K562 (cell line): Measurements from ENCODE around the gene WDCP. TPM values are rescaled to one million over a fixed set of nuclear protein-coding genes. Genes with fewer than 3 reads are reported as not detected.

Source experiments
- CBFA2T3 ChIP-seq: fragments of 450-650 bp; IDR thresholded peaks from 2 replicates; pipeline ENCODE4 v1.6.1; 2017
- CHD7 ChIP-seq: fragments of 200-600 bp; sonication (generic); IDR thresholded peaks from one replicate; pipeline ENCODE4 v1.6.1; 2012; ENCODE audit warnings: mild to moderate bottlenecking, low read depth, low read length, inconsistent platforms
- E2F3 ChIP-seq: fragments of 250-450 bp; sonication (Bioruptor Pico); IDR thresholded peaks from 2 replicates; pipeline ENCODE4 v1.4.0; 2020; ENCODE audit warnings: mild to moderate bottlenecking
- HDAC2 ChIP-seq: fragments of 450-650 bp; IDR thresholded peaks from 2 replicates; pipeline ENCODE4 v1.6.1; 2016; ENCODE audit warnings: mild to moderate bottlenecking
- HLTF ChIP-seq: fragments of 450-650 bp; IDR thresholded peaks from 2 replicates; pipeline ENCODE4 v1.6.1; 2016
- PHF20 ChIP-seq: fragments of 450-650 bp; IDR thresholded peaks from 2 replicates; pipeline ENCODE4 v1.6.1; 2018; ENCODE audit not compliant: partially characterized antibody
- POLR3G ChIP-seq: IDR thresholded peaks from 2 replicates; pipeline ENCODE4 v1.6.1; 2011; ENCODE audit not compliant: insufficient read length, insufficient replicate concordance; ENCODE audit errors: extremely low read depth
- XRCC3 ChIP-seq: fragments of 450-650 bp; IDR thresholded peaks from 2 replicates; pipeline ENCODE4 v1.6.1; 2017; ENCODE audit warnings: mild to moderate bottlenecking, moderate library complexity
- ZC3H4 ChIP-seq: sonication (generic); formaldehyde crosslinking; IDR thresholded peaks from 2 replicates; pipeline ENCODE4 v1.9.0; 2021; ENCODE audit warnings: missing genetic modification reagents, borderline replicate concordance
- ZFP30 ChIP-seq: fragments of 250-450 bp; sonication (Bioruptor Pico); IDR thresholded peaks from 2 replicates; pipeline ENCODE4 v1.8.0; 2022; ENCODE audit warnings: moderate library complexity, mild to moderate bottlenecking, inconsistent platforms, borderline replicate concordance
- ZFX ChIP-seq: sonication (generic); formaldehyde crosslinking; IDR thresholded peaks from 2 replicates; pipeline ENCODE4 v1.8.0; 2022; ENCODE audit warnings: mild to moderate bottlenecking, missing genetic modification reagents, moderate library complexity
- ZKSCAN1 ChIP-seq: fragments of 150-350 bp; IDR thresholded peaks from 2 replicates; pipeline ENCODE4 v1.6.1; 2016; ENCODE audit warnings: low read depth, low read length
- ZNF274 ChIP-seq: IDR thresholded peaks from 2 replicates; pipeline ENCODE4 v1.6.1; 2011; ENCODE audit warnings: low read depth, mild to moderate bottlenecking, low read length, moderate library complexity, borderline replicate concordance
- ZNF280A ChIP-seq: fragments of 450-650 bp; IDR thresholded peaks from 2 replicates; pipeline ENCODE4 v1.6.1; 2018; ENCODE audit warnings: mild to moderate bottlenecking, low read depth; ENCODE audit not compliant: partially characterized antibody
- ZNF75A ChIP-seq: fragments of 450-650 bp; formaldehyde crosslinking; IDR thresholded peaks from 2 replicates; pipeline ENCODE4 v1.4.0; 2020; ENCODE audit warnings: mild to moderate bottlenecking
- ZNF785 ChIP-seq: fragments of 250-450 bp; sonication (Bioruptor Pico); IDR thresholded peaks from 2 replicates; pipeline ENCODE4 v1.4.0; 2020; ENCODE audit warnings: mild to moderate bottlenecking
- polyA plus RNA-seq, 8 experiments: library from polyadenylated mRNA; depleted of rRNA in 4 of 8; stranded (reverse) in 5 of 8; unstranded in 3 of 8; fragments of >200 nt; fragmentation: Nextera tagmentation in 2 of 8; fragmentation: Illumina TruSeq in 1 of 8; extraction: Ambion mirVana in 2 of 8; extraction: Trizol in 1 of 8; gene quantifications; 2 replicates each; pipeline versions ENCODE4 v1.2.1 to v1.2.3, GENCODE V29; 2011 to 2014; ENCODE audit warnings: inconsistent platforms in 1 of 8, missing spikeins in 1 of 8
- total RNA-seq, 7 experiments: library from RNA; depleted of rRNA in 6 of 7; stranded (reverse); fragments of >200 nt in 6 of 7; fragmentation: Illumina TruSeq in 2 of 7; extraction: Trizol in 2 of 7; gene quantifications; 2 replicates each; pipeline versions ENCODE4 v1.2.1 to v1.2.3, GENCODE V29; 2011 to 2021; ENCODE audit warnings: low replicate concordance in 1 of 7

Gene WDCP
- total and polyA plus RNA-seq, 9 of the 15 experiments (the other 6 are each of a cell fraction or from before 2014, with no cell fraction given): 10.1 to 41.4 (median 21.8) TPM

- TF ChIP-seq CHD7 (no peak), ZFP30 (CRISPR knock-in tag) (no peak), POLR3G (no peak), ZNF785 (CRISPR knock-in tag) (no peak), ZNF274 (no peak), ZNF280A (no peak), E2F3 (CRISPR knock-in tag) (no peak), HDAC2 (peak; percentile 90), ZFX (CRISPR knock-in tag) (no peak), PHF20 (no peak), ZC3H4 (CRISPR knock-in tag) (no peak), XRCC3 (no peak), ZNF75A (no peak), ZKSCAN1 (0 out of 2 replicates have a peak, but pooled peaks have one; percentile 57), HLTF (no peak), CBFA2T3 (peak; percentile 99)
These were observed 35.7 kb downstream of the WDCP start (continued) for GRCh38 chr2:24011250-24012104.
